Body of pancreas (tissue), 4 donors: ENCODE results near the gene DIS3. TPM values are rescaled to one million over a fixed set of nuclear protein-coding genes. Genes with fewer than 3 reads are reported as not detected.
A peak's percentile ranks its signal among the peaks of the same experiment; 100 is the strongest.
"Not testable (repeated sequence)": the region's sequence is repeated elsewhere in the genome, so short reads cannot be mapped to it uniquely, and the experiment has no call there.

Source experiments
- ATAC-seq: fragments of 150-250 bp; one replicate; pipeline ENCODE4 v1.9.1; 2016
- DNase-seq, 4 donors: peaks; one replicate each; pipeline ENCODE4 v3.0.0-alpha.2; 2019
- H3K27ac ChIP-seq, 4 donors: fragments of 200-600 bp; sonication (generic); 1 replicate in 3 of 4; 2 replicates in 1 of 4; pipeline versions ENCODE4 v1.5.1 to v1.6.1; 2016 to 2019; ENCODE audit warnings: mild to moderate bottlenecking in 1 of 4, mixed read lengths in 1 of 4, moderate library complexity in 1 of 4
- H3K27me3 ChIP-seq, 2 donors: fragments of 200-600 bp; sonication (generic); one replicate each; pipeline ENCODE4 v1.6.0; 2016; ENCODE audit warnings: mild to moderate bottlenecking in 1 of 2
- H3K36me3 ChIP-seq, 2 donors: fragments of 200-600 bp; sonication (generic); replicated peaks in 1 of 2; 2 replicates each; pipeline ENCODE4 v1.5.1; 2016; ENCODE audit warnings: low read depth in 2 of 2; ENCODE audit not compliant: insufficient read depth in 1 of 2
- H3K4me1 ChIP-seq: fragments of 200-600 bp; sonication (generic); one replicate; pipeline ENCODE4 v1.6.0; 2016
- H3K4me3 ChIP-seq, 2 donors: fragments of 200-600 bp; sonication (generic); 1 replicate in 1 of 2; 2 replicates in 1 of 2; pipeline ENCODE4 v1.5.1; 2016 to 2019
- H3K9me3 ChIP-seq, 3 donors: fragments of 200-600 bp; sonication (generic); 1 replicate in 2 of 3; 2 replicates in 1 of 3; pipeline ENCODE4 v1.5.1; 2016
- POLR2A ChIP-seq, 3 donors: fragments of 450-650 bp; IDR thresholded peaks; one replicate each; pipeline ENCODE4 v1.6.1; 2016; ENCODE audit warnings: antibody characterized with exemption in 3 of 3, mild to moderate bottlenecking in 2 of 3
- WGBS, 2 donors: methylation state at CpG; one replicate each; pipeline ENCODE4 v1.1.5; 2017; 5-methylcytosine and 5-hydroxymethylcytosine counted together
- intact Hi-C: fragments of 100-400 bp; cut with DNase I; formaldehyde crosslinking; loops from one replicate; pipeline ENCODE4 v1.15.1; 2023
- total RNA-seq, 2 donors: library from RNA; depleted of rRNA; stranded (reverse); fragments of >200 nt; gene quantifications; one replicate each; pipeline ENCODE4 v1.1.0, GENCODE V29; 2016
- TF ChIP-seq, protein P1 (sequence below), 7 experiments: fragments of 450-650 bp in 4 of 7; fragments of 200-600 bp in 3 of 7; sonication (generic) in 3 of 7; IDR thresholded peaks; one replicate each; pipeline ENCODE4 v1.5.1; 2016 to 2019; ENCODE audit warnings: antibody characterized with exemption in 7 of 7

Gene DIS3
- total RNA-seq, 2 donors from 2014 or later = 7.9 to 10.1 TPM

DNA sequence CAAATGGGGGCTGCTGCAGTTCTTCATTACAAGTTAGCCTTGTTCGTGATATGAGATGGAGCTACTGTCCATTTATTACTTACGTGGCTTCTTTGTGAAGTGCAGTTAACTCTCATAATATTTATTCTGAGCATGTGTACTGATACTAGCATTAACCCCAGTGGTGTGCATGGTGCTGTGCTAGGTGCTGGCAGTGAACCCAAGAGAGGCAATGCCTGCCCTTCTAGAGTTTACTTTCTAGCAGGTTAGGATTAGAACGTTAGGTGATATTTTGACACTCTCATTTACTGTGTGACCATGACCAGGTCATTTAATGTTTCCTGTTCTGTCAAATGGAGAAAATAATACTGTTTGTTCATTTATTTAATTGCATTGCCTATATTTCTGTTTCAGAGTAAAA, 17.1 kb upstream of the DIS3 start:
- no peaks in the 10 kb centered on the region for H3K9me3 ChIP-seq
- H3K27ac ChIP-seq = no peak overlapping the region
- intact Hi-C loops = no loop called here
- no peaks in the 10 kb centered on the region for H3K4me1 ChIP-seq
- no peak overlapping the region for H3K4me3 ChIP-seq
- H3K36me3 ChIP-seq = peaks cover 0 to 5% of the 10 kb centered on the region in 2 donors
- DNase-seq (no peak), ATAC-seq (no peak)
- no peaks in the 10 kb centered on the region for H3K27me3 ChIP-seq
- no peak for TF ChIP-seq POLR2A (IDR thresholded peaks at IDR 0.05)
- TF ChIP-seq, protein P1, sequence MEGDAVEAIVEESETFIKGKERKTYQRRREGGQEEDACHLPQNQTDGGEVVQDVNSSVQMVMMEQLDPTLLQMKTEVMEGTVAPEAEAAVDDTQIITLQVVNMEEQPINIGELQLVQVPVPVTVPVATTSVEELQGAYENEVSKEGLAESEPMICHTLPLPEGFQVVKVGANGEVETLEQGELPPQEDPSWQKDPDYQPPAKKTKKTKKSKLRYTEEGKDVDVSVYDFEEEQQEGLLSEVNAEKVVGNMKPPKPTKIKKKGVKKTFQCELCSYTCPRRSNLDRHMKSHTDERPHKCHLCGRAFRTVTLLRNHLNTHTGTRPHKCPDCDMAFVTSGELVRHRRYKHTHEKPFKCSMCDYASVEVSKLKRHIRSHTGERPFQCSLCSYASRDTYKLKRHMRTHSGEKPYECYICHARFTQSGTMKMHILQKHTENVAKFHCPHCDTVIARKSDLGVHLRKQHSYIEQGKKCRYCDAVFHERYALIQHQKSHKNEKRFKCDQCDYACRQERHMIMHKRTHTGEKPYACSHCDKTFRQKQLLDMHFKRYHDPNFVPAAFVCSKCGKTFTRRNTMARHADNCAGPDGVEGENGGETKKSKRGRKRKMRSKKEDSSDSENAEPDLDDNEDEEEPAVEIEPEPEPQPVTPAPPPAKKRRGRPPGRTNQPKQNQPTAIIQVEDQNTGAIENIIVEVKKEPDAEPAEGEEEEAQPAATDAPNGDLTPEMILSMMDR (IDR thresholded peaks at IDR 0.05) = no peak
- 57 to 63% methylated on average over 3 of the region's 3 CpGs for WGBS, 2 donors

DNA sequence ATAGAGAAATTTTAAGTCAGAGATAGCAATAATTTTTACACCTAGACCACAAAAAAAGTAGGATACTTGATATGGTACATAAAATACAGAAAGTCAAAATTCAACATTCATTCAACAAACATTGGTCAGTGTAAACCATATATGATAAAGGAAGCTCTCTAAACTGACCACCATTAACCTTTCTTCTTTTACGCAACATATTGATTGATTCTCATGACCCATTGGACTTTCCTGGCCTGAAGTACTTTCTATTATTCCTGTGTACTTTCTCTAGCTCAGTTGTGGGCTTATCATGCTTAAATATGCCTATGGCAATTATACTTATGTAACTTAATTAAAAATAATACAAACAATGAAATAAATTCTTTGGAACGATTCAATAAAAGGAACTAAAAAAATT, 10.9 kb upstream of the DIS3 start:
- Histone ChIP-seq H3K36me3 (peaks cover 0 to 7% of the 10 kb centered on the region in 2 donors), H3K4me3 (no peak overlapping the region), H3K27me3 (no peaks in the 10 kb centered on the region), H3K4me1 (no peaks in the 10 kb centered on the region), H3K9me3 (no peaks in the 10 kb centered on the region), H3K27ac (no peak overlapping the region)
- ATAC-seq (no peak), DNase-seq (no peak)
- TF ChIP-seq, protein P1 (IDR thresholded peaks at IDR 0.05) = no peak
- TF ChIP-seq POLR2A (IDR thresholded peaks at IDR 0.05) = no peak
- 89 to 92% methylated on average over 2 of the region's 2 CpGs for WGBS, 2 donors
- intact Hi-C loops = no loop called here

DNA sequence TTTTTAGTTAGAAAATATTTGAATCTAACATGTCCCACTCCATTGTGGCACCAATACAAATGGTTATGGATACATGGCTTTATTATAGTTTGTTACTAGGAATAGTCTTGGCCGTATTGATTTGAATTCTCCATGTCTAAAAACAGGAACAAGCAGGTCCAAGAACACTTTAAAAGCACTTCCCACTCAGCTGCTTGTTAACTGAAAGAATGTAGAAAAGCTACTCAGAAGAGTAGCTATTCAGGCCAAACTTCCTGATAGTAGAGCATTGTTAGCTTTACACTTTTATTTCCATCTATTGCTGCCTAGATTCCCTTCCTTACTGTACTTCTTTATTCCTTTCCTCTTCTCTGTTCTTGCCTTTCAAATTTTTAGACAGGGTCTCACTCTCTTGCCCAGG, 7.1 kb upstream of the DIS3 start:
- Histone ChIP-seq H3K4me1 (peaks cover under 1% of the 10 kb centered on the region), H3K36me3 (peaks cover 0 to 3% of the 10 kb centered on the region in 2 donors), H3K9me3 (no peaks in the 10 kb centered on the region), H3K27me3 (no peaks in the 10 kb centered on the region), H3K4me3 (no peak overlapping the region), H3K27ac (no peak overlapping the region)
- no peak for ATAC-seq
- no peak for TF ChIP-seq POLR2A (IDR thresholded peaks at IDR 0.05)
- TF ChIP-seq, protein P1 (IDR thresholded peaks at IDR 0.05) = no peak
- intact Hi-C loops = no loop called here
- no peak for DNase-seq
- 53 to 79% methylated on average over 1 of the region's 1 CpG for WGBS, 2 donors

DNA sequence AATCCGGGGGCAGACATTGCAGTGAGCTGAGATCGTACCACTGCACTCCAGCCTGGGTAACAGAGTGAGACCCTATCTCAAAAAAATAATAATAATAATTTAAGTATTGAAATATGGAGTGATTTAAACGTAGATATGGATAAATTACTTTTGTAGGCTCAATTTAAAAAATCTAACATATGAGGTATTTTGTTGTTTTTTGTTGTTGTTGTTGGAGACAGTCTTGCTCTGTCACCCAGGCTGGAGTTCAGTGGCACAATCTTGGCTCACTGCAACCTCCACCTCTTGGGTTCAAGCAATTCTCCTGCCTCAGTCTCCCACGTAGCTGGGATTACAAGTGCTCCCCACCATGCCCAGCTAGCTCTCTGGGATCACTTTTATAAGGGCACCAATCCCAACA, 3.0 kb upstream of the DIS3 start:
- H3K9me3 ChIP-seq, H3K4me3 ChIP-seq, H3K27ac ChIP-seq, ATAC-seq, H3K36me3 ChIP-seq, DNase-seq, intact Hi-C loops, H3K27me3 ChIP-seq: not testable (repeated sequence)
- 92 to 99% methylated on average over 4 of the region's 4 CpGs for WGBS, 2 donors
- peaks cover 25% of the 10 kb centered on the region for H3K4me1 ChIP-seq

DNA sequence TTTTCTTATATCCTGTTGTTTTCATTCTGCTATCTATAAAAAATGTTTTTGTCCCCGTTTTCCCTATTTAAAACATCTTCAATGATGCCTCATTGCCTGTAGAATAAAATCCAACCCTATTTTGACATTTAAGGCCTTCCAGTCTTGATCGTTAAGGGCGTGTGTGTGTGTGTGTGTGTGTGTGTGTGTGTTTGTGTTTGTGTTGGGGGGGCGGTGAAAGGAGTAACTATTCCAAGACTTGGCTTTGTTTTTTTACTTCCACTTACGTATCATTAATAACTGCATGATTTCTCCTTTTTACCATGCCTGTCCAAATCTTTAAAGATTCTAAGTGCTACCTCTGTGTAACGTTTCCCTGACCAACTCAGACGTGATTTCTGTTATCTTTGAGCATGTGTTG, 1.0 kb upstream of the DIS3 start:
- WGBS, 2 donors = 1 to 3% methylated on average over 7 of the region's 7 CpGs
- TF ChIP-seq, protein P1 (IDR thresholded peaks at IDR 0.05) = no peak
- no peak for TF ChIP-seq POLR2A (IDR thresholded peaks at IDR 0.05)
- ATAC-seq = no peak
- H3K27me3 ChIP-seq = no peaks in the 10 kb centered on the region
- peaks cover 28% of the 10 kb centered on the region for H3K4me1 ChIP-seq
- DNase-seq = no peak
- intact Hi-C loops = no loop called here
- H3K27ac ChIP-seq = peak overlapping the region in 2 of 4 donors; percentile 91 to 93
- peaks cover 0 to 3% of the 10 kb centered on the region in 2 donors for H3K36me3 ChIP-seq
- H3K4me3 ChIP-seq = peak overlapping the region; percentile 81 to 98
- no peaks in the 10 kb centered on the region for H3K9me3 ChIP-seq
